T-helper 2 cell treated with Interferon-gamma antibody and Interleukin-4, amounts not matched to agents 100 ng/mL and 5 ng/mL, for 36 hours (primary cell): ENCODE measurements around the gene BNC2. TPM values are rescaled to one million over a fixed set of nuclear protein-coding genes. Genes with fewer than 3 reads are reported as not detected.
"Not testable (repeated sequence)": the region's sequence is repeated elsewhere in the genome, so short reads cannot be mapped to it uniquely, and the experiment has no call there.

Experiments
- intact Hi-C: fragments of 100-400 bp; cut with micrococcal nuclease; formaldehyde crosslinking; loops from one replicate; pipeline ENCODE4 v1.15.1; 2023
- total RNA-seq: library from RNA; stranded (reverse); gene quantifications from 2 replicates; pipeline ENCODE4 v1.2.3, GENCODE V29; 2022

The BNC2 gene
- total RNA-seq, 1 donor from 2014 or later, result not detected

- intact Hi-C loops, result no loop called here
Observed at GRCh38 chr9:16543686-16544085, 326.8 kb downstream of the BNC2 start.

GRCh38 chr9:16543225-16543624 lies 327.2 kb downstream of the BNC2 start:
- intact Hi-C loops, result no loop called here

- intact Hi-C loops, result no loop called here
Observed at GRCh38 chr9:16542290-16542689, 328.2 kb downstream of the BNC2 start.

- intact Hi-C loops, result no loop called here
Observed at GRCh38 chr9:16540743-16541613, 329.5 kb downstream of the BNC2 start.

- intact Hi-C loops, result not testable (repeated sequence)
Observed at GRCh38 chr9:16539626-16540025, 330.8 kb downstream of the BNC2 start.

- intact Hi-C loops, result no loop called here
Observed at GRCh38 chr9:16535555-16535954, 334.9 kb downstream of the BNC2 start.

GRCh38 chr9:16532681-16533450 lies 337.6 kb downstream of the BNC2 start:
- intact Hi-C loops, result no loop called here

GRCh38 chr9:16532272-16532671 lies 338.2 kb downstream of the BNC2 start:
- intact Hi-C loops, result no loop called here

- intact Hi-C loops, result no loop called here
Observed at GRCh38 chr9:16530669-16531642, 339.5 kb downstream of the BNC2 start.

GRCh38 chr9:16527573-16527972 lies 342.9 kb downstream of the BNC2 start:
- intact Hi-C loops, result no loop called here

GRCh38 chr9:16526380-16526779 lies 344.1 kb downstream of the BNC2 start:
- intact Hi-C loops, result no loop called here

GRCh38 chr9:16524823-16525222 lies 345.6 kb downstream of the BNC2 start:
- intact Hi-C loops, result no loop called here

GRCh38 chr9:16524078-16524477 lies 346.4 kb downstream of the BNC2 start:
- intact Hi-C loops, result no loop called here

GRCh38 chr9:16521868-16522411 lies 348.5 kb downstream of the BNC2 start:
- intact Hi-C loops, result no loop called here

GRCh38 chr9:16519001-16519400 lies 351.5 kb downstream of the BNC2 start:
- intact Hi-C loops, result no loop called here

- intact Hi-C loops, result no loop called here
Observed at GRCh38 chr9:16516891-16517290, 353.6 kb downstream of the BNC2 start.

- intact Hi-C loops, result no loop called here
Observed at GRCh38 chr9:16515879-16516301, 354.6 kb downstream of the BNC2 start.

- intact Hi-C loops, result no loop called here
Observed at GRCh38 chr9:16515207-16515606, 355.3 kb downstream of the BNC2 start.

GRCh38 chr9:16514131-16514530 lies 356.3 kb downstream of the BNC2 start:
- intact Hi-C loops, result no loop called here

GRCh38 chr9:16512281-16512680 lies 358.2 kb downstream of the BNC2 start:
- intact Hi-C loops, result no loop called here

- intact Hi-C loops, result no loop called here
Observed at GRCh38 chr9:16510482-16510881, 360.0 kb downstream of the BNC2 start.
